ENCODE measurements around the gene IGSF9. TPM values are rescaled to one million over a fixed set of nuclear protein-coding genes. Genes with fewer than 3 reads are reported as not detected.

Gene IGSF9
- total RNA-seq, 1 donor from 2014 or later, result 36.4 TPM

DNA sequence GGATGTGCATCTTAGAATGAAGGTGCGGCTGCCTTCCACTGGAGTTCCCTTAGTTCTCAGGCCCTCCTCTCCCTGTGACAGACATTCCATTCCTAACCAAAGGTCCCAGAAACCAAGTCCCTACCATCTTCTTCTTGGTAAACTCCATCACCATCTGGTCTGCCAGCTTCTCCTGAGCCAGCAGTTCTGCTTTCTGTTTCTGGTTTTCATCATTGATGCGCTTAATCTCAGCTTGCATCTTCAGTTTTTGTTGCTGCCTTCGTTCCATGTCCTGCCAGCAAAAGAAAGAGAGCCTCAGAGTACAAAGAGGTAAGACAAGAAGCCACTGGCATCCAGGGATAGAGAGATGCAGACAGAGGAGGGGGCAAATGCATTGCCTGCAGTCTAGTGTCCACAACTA is 65.0 kb downstream of the IGSF9 start:
- Mint-ChIP-seq H3K27me3 (no peaks in the 10 kb centered on the region), H3K27ac (no peak overlapping the region), H3K4me3 (no peak overlapping the region), H3K4me1 (ENCODE audit: unreplicated experiment) (no peaks in the 10 kb centered on the region), H3K36me3 (no peaks in the 10 kb centered on the region), H3K9me3 (no peaks in the 10 kb centered on the region)
- DNase-seq (ENCODE audit: extremely low spot score, unreplicated experiment), result no peak
- no peak for TF ChIP-seq CTCF (conservative IDR thresholded peaks at IDR 0.05)

DNA sequence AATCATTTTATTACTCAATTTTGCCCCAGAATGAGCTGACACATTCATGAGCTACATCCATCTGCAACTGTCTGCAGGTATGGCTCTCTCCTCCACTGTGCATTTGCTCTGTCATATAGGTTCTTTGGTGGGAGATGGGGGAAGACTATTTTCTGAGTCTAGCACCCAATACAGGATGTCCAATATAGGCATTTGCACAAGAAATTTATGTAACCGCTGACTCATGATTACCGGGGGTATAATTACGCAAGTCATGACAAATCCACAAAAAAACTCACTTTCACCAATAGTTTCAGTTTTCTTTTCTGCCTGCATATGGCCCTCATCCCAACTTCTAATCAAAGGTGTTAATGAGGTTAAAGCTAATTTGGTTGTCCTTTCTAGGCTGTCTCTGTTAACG is 65.4 kb downstream of the IGSF9 start:
- Mint-ChIP-seq H3K27ac (no peak overlapping the region), H3K4me3 (no peak overlapping the region), H3K4me1 (ENCODE audit: unreplicated experiment) (no peaks in the 10 kb centered on the region), H3K9me3 (no peaks in the 10 kb centered on the region), H3K36me3 (no peaks in the 10 kb centered on the region), H3K27me3 (no peaks in the 10 kb centered on the region)
- TF ChIP-seq CTCF (conservative IDR thresholded peaks at IDR 0.05), result no peak
- no peak for DNase-seq (ENCODE audit: extremely low spot score, unreplicated experiment)

DNA sequence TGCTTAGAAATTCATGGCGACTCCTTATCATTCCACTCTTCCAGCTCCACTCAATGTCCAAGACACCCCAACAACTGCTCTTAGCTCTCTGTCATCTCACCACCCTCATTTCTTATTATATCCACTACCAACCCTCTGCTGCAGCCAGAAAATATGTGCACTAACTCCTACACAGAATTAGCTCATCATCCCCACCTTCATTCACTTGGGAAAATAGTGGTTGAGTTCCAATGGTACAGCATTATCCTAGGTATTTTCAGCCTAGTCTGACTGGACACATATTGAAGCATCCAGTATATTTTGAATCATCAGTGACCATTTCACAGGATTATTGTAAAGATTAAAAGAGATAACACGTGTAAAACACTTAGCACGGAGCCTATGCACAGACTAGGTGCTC is 66.3 kb downstream of the IGSF9 start:
- Mint-ChIP-seq H3K27ac (no peak overlapping the region), H3K9me3 (no peaks in the 10 kb centered on the region), H3K4me3 (no peak overlapping the region), H3K27me3 (peaks cover 2% of the 10 kb centered on the region), H3K4me1 (ENCODE audit: unreplicated experiment) (no peaks in the 10 kb centered on the region), H3K36me3 (no peaks in the 10 kb centered on the region)
- no peak for TF ChIP-seq CTCF (conservative IDR thresholded peaks at IDR 0.05)
- DNase-seq (ENCODE audit: extremely low spot score, unreplicated experiment), result no peak

DNA sequence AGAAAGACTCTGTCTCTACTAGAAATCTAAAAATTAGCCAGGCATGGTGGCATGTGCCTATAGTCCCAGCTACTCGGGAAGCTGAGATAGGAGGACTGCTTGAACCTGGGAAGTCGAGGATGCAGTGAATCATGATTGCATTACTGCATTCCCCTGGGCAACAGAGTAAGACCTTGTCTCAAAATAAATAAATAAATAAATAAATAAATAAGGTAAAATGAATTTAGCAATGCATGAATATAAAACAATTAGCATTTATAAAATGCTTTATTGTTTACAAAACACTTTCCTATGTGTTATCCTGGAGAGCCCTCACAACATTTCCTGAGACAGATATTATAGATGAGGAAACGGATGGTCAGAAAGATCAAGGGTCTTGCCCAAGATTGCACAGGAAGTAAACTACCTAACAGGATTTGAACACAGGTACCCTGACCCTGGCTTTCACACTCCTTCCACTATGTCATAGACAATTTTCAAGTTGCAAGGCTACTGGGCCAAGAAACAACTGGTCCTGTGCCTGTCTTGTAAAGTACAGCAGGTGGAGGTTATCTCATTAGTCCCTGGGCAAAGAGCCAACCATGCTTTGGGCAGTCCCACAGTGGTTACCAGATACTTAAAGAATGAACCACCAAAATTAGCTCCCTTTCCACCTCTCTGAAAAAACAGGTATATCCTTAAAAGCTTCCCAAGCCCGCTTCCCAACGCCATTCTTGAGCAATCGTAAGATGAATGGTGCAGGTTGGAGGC is 67.5 kb downstream of the IGSF9 start:
- Mint-ChIP-seq H3K27ac (no peak overlapping the region), H3K9me3 (no peaks in the 10 kb centered on the region), H3K36me3 (no peaks in the 10 kb centered on the region), H3K27me3 (peaks cover 5% of the 10 kb centered on the region), H3K4me1 (ENCODE audit: unreplicated experiment) (no peaks in the 10 kb centered on the region), H3K4me3 (no peak overlapping the region)
- no peak for DNase-seq (ENCODE audit: extremely low spot score, unreplicated experiment)
- no peak for TF ChIP-seq CTCF (conservative IDR thresholded peaks at IDR 0.05)

Small RNAs within 50 kb of the gene (microRNA-seq; reads per million reads assigned to microRNA genes)
- not detected for gene MIR4259

Other genes starting within 250 kb of the IGSF9 start
- 0.52 TPM in 1 of 2 replicates, not detected in the other for gene CRP, start 231.0 kb downstream of the IGSF9 start, total RNA-seq (ENCODE audit: low replicate concordance)
- gene DUSP23, start 164.7 kb downstream of the IGSF9 start, total RNA-seq (ENCODE audit: low replicate concordance), result 24.0 and 37.7 TPM in 2 replicates
- gene FCRL6, start 143.3 kb downstream of the IGSF9 start, total RNA-seq (ENCODE audit: low replicate concordance), result not detected in 2 replicates
- gene SLAMF8, start 118.7 kb downstream of the IGSF9 start, total RNA-seq (ENCODE audit: low replicate concordance), result not detected in 2 replicates
- not detected in 2 replicates for gene VSIG8, start 83.0 kb downstream of the IGSF9 start, total RNA-seq (ENCODE audit: low replicate concordance)
- 1.0 and 2.8 TPM in 2 replicates for gene CFAP45, start 45.4 kb downstream of the IGSF9 start, total RNA-seq (ENCODE audit: low replicate concordance)
- 138 and 208 TPM in 2 replicates for gene TAGLN2, start 20.1 kb downstream of the IGSF9 start, total RNA-seq (ENCODE audit: low replicate concordance)
- gene SLAMF9, start 8.6 kb upstream of the IGSF9 start, total RNA-seq (ENCODE audit: low replicate concordance), result not detected in 2 replicates
- gene PIGM, start 86.4 kb upstream of the IGSF9 start, total RNA-seq (ENCODE audit: low replicate concordance), result 9.4 and 12.0 TPM in 2 replicates
- not detected in 2 replicates for gene KCNJ10, start 124.5 kb upstream of the IGSF9 start, total RNA-seq (ENCODE audit: low replicate concordance)
- gene KCNJ9, start 135.9 kb upstream of the IGSF9 start, total RNA-seq (ENCODE audit: low replicate concordance), result not detected in 2 replicates
- gene IGSF8, start 153.0 kb upstream of the IGSF9 start, total RNA-seq (ENCODE audit: low replicate concordance), result 27.7 and 33.2 TPM in 2 replicates
- gene ATP1A2, start 170.1 kb upstream of the IGSF9 start, total RNA-seq (ENCODE audit: low replicate concordance), result 0.26 and 14.5 TPM in 2 replicates
- gene ATP1A4, start 206.0 kb upstream of the IGSF9 start, total RNA-seq (ENCODE audit: low replicate concordance), result 0.27 and 1.3 TPM in 2 replicates
- 0.46 and 1.4 TPM in 2 replicates for gene CASQ1, start 245.0 kb upstream of the IGSF9 start, total RNA-seq (ENCODE audit: low replicate concordance)